Mesenchymal stem cell (in vitro differentiated cells and primary cell): ENCODE results near the gene KPNA4.

Source experiments
- DNase-seq: peaks from one replicate; pipeline ENCODE4 v3.0.0-alpha.2; 2013
- H2AFZ ChIP-seq: one replicate; pipeline ENCODE4 v1.6.1; 2013; ENCODE audit warnings: low read depth, mild to moderate bottlenecking, control low read depth, inconsistent platforms, low read length, moderate library complexity
- H2AK5ac ChIP-seq: 2 replicates; pipeline ENCODE4 v1.6.1; 2013; ENCODE audit warnings: low read length, moderate library complexity, mild to moderate bottlenecking, inconsistent platforms; ENCODE audit not compliant: severe bottlenecking
- H2BK120ac ChIP-seq: one replicate; pipeline ENCODE4 v1.6.1; 2013; ENCODE audit warnings: low read depth, mild to moderate bottlenecking, inconsistent platforms, low read length, moderate library complexity
- H2BK12ac ChIP-seq, 2 experiments: one replicate each; pipeline ENCODE4 v1.6.1; 2013; ENCODE audit warnings: inconsistent platforms in 2 of 2, low read length in 2 of 2, mild to moderate bottlenecking in 2 of 2, moderate library complexity in 2 of 2, control low read depth in 1 of 2
- H2BK15ac ChIP-seq: one replicate; pipeline ENCODE4 v1.6.1; 2013; ENCODE audit warnings: mild to moderate bottlenecking, low read depth, inconsistent platforms; ENCODE audit not compliant: poor library complexity, severe bottlenecking
- H2BK5ac ChIP-seq: 2 replicates; pipeline ENCODE4 v1.6.1; 2013; ENCODE audit warnings: low read depth, mild to moderate bottlenecking, low read length, control low read depth, inconsistent platforms; ENCODE audit not compliant: poor library complexity, severe bottlenecking
- H3K14ac ChIP-seq, 2 experiments: one replicate each; pipeline ENCODE4 v1.6.1; 2013; ENCODE audit warnings: inconsistent platforms in 2 of 2, low read length in 2 of 2, control low read depth in 1 of 2, mild to moderate bottlenecking in 1 of 2, moderate library complexity in 1 of 2
- H3K18ac ChIP-seq, 2 experiments: one replicate each; pipeline ENCODE4 v1.6.1; 2013; ENCODE audit warnings: inconsistent platforms in 2 of 2, low read length in 2 of 2, control low read depth in 1 of 2, low read depth in 1 of 2, mild to moderate bottlenecking in 1 of 2
- H3K23ac ChIP-seq, 2 experiments: one replicate each; pipeline ENCODE4 v1.6.1; 2013; ENCODE audit warnings: inconsistent platforms in 2 of 2, low read length in 2 of 2, mild to moderate bottlenecking in 2 of 2, moderate library complexity in 2 of 2, control low read depth in 1 of 2
- H3K27ac ChIP-seq: 2 replicates; pipeline ENCODE4 v1.5.1; 2013; ENCODE audit warnings: mild to moderate bottlenecking, moderate library complexity, low read length, control low read depth, inconsistent platforms; ENCODE audit not compliant: poor library complexity, severe bottlenecking
- H3K27me3 ChIP-seq, 2 experiments: 2 replicates each; pipeline versions ENCODE4 v1.6.1 to v1.7.0; 2013; ENCODE audit warnings: low read length in 2 of 2, mild to moderate bottlenecking in 2 of 2, moderate library complexity in 2 of 2, control low read depth in 1 of 2, inconsistent platforms in 1 of 2; ENCODE audit not compliant: control insufficient read depth in 1 of 2, insufficient read depth in 1 of 2
- H3K36me3 ChIP-seq, 2 experiments: 2 replicates each; pipeline versions ENCODE4 v1.6.1 to v1.7.0; 2013; ENCODE audit warnings: low read length in 2 of 2, control low read depth in 1 of 2, inconsistent platforms in 1 of 2, low read depth in 1 of 2, mild to moderate bottlenecking in 1 of 2; ENCODE audit not compliant: insufficient read depth in 2 of 2, control insufficient read depth in 1 of 2
- H3K4ac ChIP-seq, 2 experiments: one replicate each; pipeline ENCODE4 v1.6.1; 2013; ENCODE audit warnings: inconsistent platforms in 2 of 2, low read length in 2 of 2, mild to moderate bottlenecking in 2 of 2, moderate library complexity in 2 of 2, control low read depth in 1 of 2, low read depth in 1 of 2
- H3K4me1 ChIP-seq: 2 replicates; pipeline ENCODE4 v1.6.1; 2013; ENCODE audit warnings: low read depth, low read length, control low read depth; ENCODE audit not compliant: control insufficient read depth, insufficient read depth
- H3K4me2 ChIP-seq: 2 replicates; pipeline ENCODE4 v1.6.1; 2013; ENCODE audit warnings: low read length, mild to moderate bottlenecking, inconsistent platforms; ENCODE audit not compliant: poor library complexity, severe bottlenecking
- H3K4me3 ChIP-seq, 2 experiments: 2 replicates each; pipeline versions ENCODE4 v1.5.1 to v1.7.0; 2013; ENCODE audit warnings: low read length in 2 of 2, mild to moderate bottlenecking in 2 of 2, control low read depth in 1 of 2, low read depth in 1 of 2; ENCODE audit not compliant: insufficient read depth in 1 of 2
- H3K79me1 ChIP-seq: replicated peaks from 2 replicates; pipeline ENCODE4 v1.6.1; 2013; ENCODE audit warnings: mild to moderate bottlenecking, control low read depth, low read length, inconsistent platforms; ENCODE audit not compliant: poor library complexity, severe bottlenecking
- H3K9ac ChIP-seq: 2 replicates; pipeline ENCODE4 v1.7.0; 2013; ENCODE audit warnings: mild to moderate bottlenecking, low read length, moderate library complexity
- H3K9me3 ChIP-seq: 2 replicates; pipeline ENCODE4 v1.7.0; 2013; ENCODE audit warnings: mild to moderate bottlenecking, low read length; ENCODE audit not compliant: control insufficient read depth
- H4K8ac ChIP-seq: one replicate; pipeline ENCODE4 v1.6.1; 2013; ENCODE audit warnings: inconsistent platforms, mild to moderate bottlenecking, low read length, moderate library complexity
- H4K91ac ChIP-seq: one replicate; pipeline ENCODE4 v1.6.1; 2013; ENCODE audit warnings: mild to moderate bottlenecking, low read length, inconsistent platforms
- WGBS: methylation state at CpG from one replicate; pipeline ENCODE4 v1.1.7; 2013; ENCODE audit warnings: mixed read lengths; 5-methylcytosine and 5-hydroxymethylcytosine counted together

KPNA4 gene

GRCh38 chr3:160464971-160465370, 100.4 kb downstream of the KPNA4 start:
- Histone ChIP-seq H2AK5ac (no peak overlapping the region), H3K23ac (no peak overlapping the region), H2BK12ac (no peak overlapping the region), H3K36me3 (no peaks in the 10 kb centered on the region), H3K27ac (no peak overlapping the region), H3K4me3 (no peak overlapping the region), H4K8ac (no peak overlapping the region), H2BK5ac (no peak overlapping the region), H3K27me3 (no peaks in the 10 kb centered on the region), H3K4ac (no peak overlapping the region), H2BK120ac (no peak overlapping the region), H3K14ac (no peak overlapping the region), H4K91ac (no peak overlapping the region), H3K4me2 (no peak overlapping the region), H3K4me1 (no peaks in the 10 kb centered on the region), H3K9ac (no peak overlapping the region), H3K79me1 (no peaks in the 10 kb centered on the region), H3K9me3 (peaks cover under 1% of the 10 kb centered on the region), H3K18ac (no peak overlapping the region), H2AFZ (no peak overlapping the region), H2BK15ac (no peak overlapping the region)
- 100% methylated on average over 1 of the region's 1 CpG for WGBS
- DNase-seq: no peak

GRCh38 chr3:160464321-160464720, 101.0 kb downstream of the KPNA4 start:
- no peak overlapping the region for H3K4me2 ChIP-seq
- H3K4ac ChIP-seq: no peak overlapping the region
- 100% methylated on average over 2 of the region's 2 CpGs for WGBS

GRCh38 chr3:160460033-160460432, 105.3 kb downstream of the KPNA4 start:
- Histone ChIP-seq H2BK5ac (no peak overlapping the region), H3K27ac (no peak overlapping the region), H2AK5ac (no peak overlapping the region), H3K36me3 (no peaks in the 10 kb centered on the region), H3K14ac (peak overlapping the region in 1 of 2 experiments; percentile 5), H2BK120ac (no peak overlapping the region), H2BK15ac (no peak overlapping the region), H3K9ac (no peak overlapping the region), H3K4ac (no peak overlapping the region), H3K4me3 (no peak overlapping the region), H2BK12ac (no peak overlapping the region), H3K23ac (no peak overlapping the region), H3K18ac (no peak overlapping the region), H2AFZ (no peak overlapping the region), H4K8ac (no peak overlapping the region), H3K4me2 (no peak overlapping the region), H3K79me1 (no peaks in the 10 kb centered on the region), H3K9me3 (no peaks in the 10 kb centered on the region), H3K4me1 (no peaks in the 10 kb centered on the region), H3K27me3 (no peaks in the 10 kb centered on the region), H4K91ac (no peak overlapping the region)
- DNase-seq: no peak
- 88% methylated on average over 3 of the region's 3 CpGs for WGBS

More at GRCh38 chr3:160464321-160464720, 101.0 kb downstream of the KPNA4 start:
- no peak overlapping the region for H3K23ac ChIP-seq
- DNase-seq: no peak
- H2BK120ac ChIP-seq: no peak overlapping the region
- no peaks in the 10 kb centered on the region for H3K4me1 ChIP-seq
- no peak overlapping the region for H3K27ac ChIP-seq
- H4K8ac ChIP-seq: no peak overlapping the region
- no peak overlapping the region for H3K4me3 ChIP-seq
- H3K9me3 ChIP-seq: no peaks in the 10 kb centered on the region
- no peak overlapping the region for H3K9ac ChIP-seq
- no peaks in the 10 kb centered on the region for H3K36me3 ChIP-seq
- no peak overlapping the region for H2BK5ac ChIP-seq
- no peaks in the 10 kb centered on the region for H3K79me1 ChIP-seq
- no peak overlapping the region for H2BK15ac ChIP-seq
- no peak overlapping the region for H2AFZ ChIP-seq
- no peaks in the 10 kb centered on the region for H3K27me3 ChIP-seq
- H2BK12ac ChIP-seq: no peak overlapping the region
- H2AK5ac ChIP-seq: no peak overlapping the region
- no peak overlapping the region for H3K18ac ChIP-seq
- no peak overlapping the region for H4K91ac ChIP-seq
- no peak overlapping the region for H3K14ac ChIP-seq

GRCh38 chr3:160459450-160459970, 105.9 kb downstream of the KPNA4 start:
- Histone ChIP-seq H2AFZ (no peak overlapping the region), H2BK5ac (no peak overlapping the region), H3K79me1 (no peaks in the 10 kb centered on the region), H2AK5ac (no peak overlapping the region), H2BK120ac (no peak overlapping the region), H3K14ac (no peak overlapping the region), H3K4me3 (no peak overlapping the region), H3K9ac (no peak overlapping the region), H3K4ac (no peak overlapping the region), H2BK15ac (no peak overlapping the region), H3K9me3 (no peaks in the 10 kb centered on the region), H3K18ac (no peak overlapping the region), H3K4me1 (no peaks in the 10 kb centered on the region), H2BK12ac (no peak overlapping the region), H3K23ac (no peak overlapping the region), H4K8ac (no peak overlapping the region), H3K4me2 (no peak overlapping the region), H3K36me3 (no peaks in the 10 kb centered on the region), H4K91ac (no peak overlapping the region), H3K27me3 (no peaks in the 10 kb centered on the region), H3K27ac (no peak overlapping the region)
- no peak for DNase-seq
- 92% methylated on average over 9 of the region's 9 CpGs for WGBS
